Astrocyte of the spinal cord (primary cell): ENCODE measurements around the gene PER2.

Experiments
- DNase-seq: peaks from one replicate; pipeline ENCODE4 v3.0.0; 2011; ENCODE audit warnings: low read depth, low spot score
- H3K4me3 ChIP-seq: 2 replicates; pipeline ENCODE4 v1.5.1; 2011; ENCODE audit warnings: low read depth, mild to moderate bottlenecking, low read length, moderate library complexity
- in situ Hi-C: cut with HindIII; loops from 2 replicates; pipeline ENCODE4 v1.10.0; 2017; ENCODE audit warnings: low sequenced_read_pairs
- TF ChIP-seq, protein P1 (sequence below): IDR thresholded peaks from 2 replicates; pipeline ENCODE4 v1.5.1; 2012; ENCODE audit warnings: low read depth, mild to moderate bottlenecking, low read length, inconsistent platforms

The PER2 gene

DNA sequence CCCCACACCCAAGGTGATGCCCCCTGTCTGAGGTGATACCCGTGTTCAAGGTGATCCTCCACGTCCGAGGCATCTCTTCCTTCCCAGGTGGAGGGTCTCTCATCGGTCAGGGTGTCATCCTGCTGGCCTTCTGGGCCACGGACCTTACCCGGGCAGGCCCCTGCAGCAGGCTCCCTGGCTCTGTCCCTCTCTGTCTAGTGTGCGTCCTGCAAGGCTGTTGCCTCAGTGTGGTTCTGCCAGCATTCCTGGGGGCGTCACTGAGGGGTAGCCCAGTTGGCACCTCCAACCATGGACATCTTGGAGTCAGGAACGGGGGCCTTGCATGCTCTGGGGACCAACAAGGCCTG, 5.6 kb upstream of the PER2 start:
- TF ChIP-seq, protein P1, sequence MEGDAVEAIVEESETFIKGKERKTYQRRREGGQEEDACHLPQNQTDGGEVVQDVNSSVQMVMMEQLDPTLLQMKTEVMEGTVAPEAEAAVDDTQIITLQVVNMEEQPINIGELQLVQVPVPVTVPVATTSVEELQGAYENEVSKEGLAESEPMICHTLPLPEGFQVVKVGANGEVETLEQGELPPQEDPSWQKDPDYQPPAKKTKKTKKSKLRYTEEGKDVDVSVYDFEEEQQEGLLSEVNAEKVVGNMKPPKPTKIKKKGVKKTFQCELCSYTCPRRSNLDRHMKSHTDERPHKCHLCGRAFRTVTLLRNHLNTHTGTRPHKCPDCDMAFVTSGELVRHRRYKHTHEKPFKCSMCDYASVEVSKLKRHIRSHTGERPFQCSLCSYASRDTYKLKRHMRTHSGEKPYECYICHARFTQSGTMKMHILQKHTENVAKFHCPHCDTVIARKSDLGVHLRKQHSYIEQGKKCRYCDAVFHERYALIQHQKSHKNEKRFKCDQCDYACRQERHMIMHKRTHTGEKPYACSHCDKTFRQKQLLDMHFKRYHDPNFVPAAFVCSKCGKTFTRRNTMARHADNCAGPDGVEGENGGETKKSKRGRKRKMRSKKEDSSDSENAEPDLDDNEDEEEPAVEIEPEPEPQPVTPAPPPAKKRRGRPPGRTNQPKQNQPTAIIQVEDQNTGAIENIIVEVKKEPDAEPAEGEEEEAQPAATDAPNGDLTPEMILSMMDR, result no peak

DNA sequence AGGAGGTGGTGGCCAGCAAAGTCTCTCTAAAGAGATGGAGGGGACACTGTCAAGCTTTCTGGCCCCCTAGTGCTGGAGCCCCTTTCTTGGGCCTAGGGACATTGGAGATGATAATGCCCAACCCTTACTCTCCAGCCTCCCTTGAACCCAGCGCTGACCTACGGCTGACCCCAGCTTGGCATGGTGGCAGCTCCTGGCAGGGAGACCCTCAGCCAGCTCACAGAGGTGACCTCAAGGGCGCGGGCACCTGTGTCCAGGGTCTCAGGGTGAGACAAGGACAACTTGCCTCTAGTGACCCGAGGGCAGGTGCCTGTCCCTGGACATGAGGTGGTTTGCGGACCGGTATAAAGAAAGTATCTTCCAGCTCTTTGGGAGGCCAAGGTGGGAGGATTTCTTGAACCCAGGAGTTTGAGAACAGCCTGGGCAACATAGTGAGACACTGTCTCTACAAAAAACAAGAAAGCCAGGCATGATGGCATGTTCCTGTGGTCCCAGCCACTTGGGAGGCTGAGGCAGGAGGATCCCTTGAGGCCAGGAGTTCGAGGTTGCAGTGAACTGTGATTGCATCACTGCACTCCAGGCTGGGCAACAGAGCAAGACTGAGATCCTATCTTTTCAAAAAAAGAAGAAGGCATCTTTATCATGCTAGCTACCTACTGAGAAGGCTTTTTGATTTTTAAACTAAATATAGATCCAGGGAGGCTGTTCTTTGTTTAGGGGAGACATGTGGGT, 3.3 kb upstream of the PER2 start:
- no peak for DNase-seq
- H3K4me3 ChIP-seq, result no peak overlapping the region
- TF ChIP-seq, protein P1, result no peak
- in situ Hi-C loops, result no loop called here

More for the DNA sequence above, 5.6 kb upstream of the PER2 start:
- in situ Hi-C loops, result no loop called here
- no peak overlapping the region for H3K4me3 ChIP-seq
- DNase-seq, result no peak

DNA sequence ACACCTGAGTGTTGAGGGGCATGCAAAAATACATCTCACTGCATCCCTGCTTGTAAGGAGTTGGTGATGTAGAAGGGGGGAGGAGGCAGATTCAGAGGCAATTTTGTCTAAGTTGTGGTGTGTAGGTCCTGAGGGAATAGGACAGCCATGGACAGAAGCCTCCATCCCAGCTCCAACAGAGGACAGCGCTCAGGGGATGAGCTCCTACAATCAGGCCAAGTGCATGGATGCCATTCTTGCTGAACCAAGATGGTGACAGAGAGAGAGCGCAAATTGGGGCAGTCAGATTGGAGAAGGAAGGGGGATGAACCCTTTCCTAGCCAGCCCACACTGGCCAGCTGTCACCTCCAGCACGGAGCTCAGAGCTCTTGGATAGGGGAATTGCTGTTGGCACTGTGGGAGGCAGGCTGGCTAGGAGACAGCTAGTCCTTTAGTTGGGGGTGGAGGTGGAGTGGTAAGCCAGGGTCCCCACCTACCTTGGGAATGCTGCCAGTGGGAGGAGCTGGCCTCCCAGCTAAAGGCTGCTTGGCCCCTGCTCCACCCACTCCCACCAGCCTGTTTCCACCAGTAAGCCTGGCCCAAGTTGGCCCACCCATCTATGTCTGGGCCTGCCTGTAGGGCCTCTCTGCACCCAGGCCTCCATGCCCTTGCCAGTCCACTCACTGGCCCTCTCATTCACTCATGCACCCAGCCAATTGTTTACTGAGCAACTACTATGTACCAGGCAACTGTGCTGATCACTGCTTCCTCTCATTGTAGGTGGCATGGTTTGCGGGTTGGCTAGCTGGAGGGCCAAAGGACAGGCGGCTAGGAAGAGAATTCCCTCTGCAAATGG, 2.5 kb upstream of the PER2 start:
- in situ Hi-C loops, result no loop called here
- TF ChIP-seq, protein P1, result no peak
- DNase-seq, result no peak
- H3K4me3 ChIP-seq, result no peak overlapping the region

DNA sequence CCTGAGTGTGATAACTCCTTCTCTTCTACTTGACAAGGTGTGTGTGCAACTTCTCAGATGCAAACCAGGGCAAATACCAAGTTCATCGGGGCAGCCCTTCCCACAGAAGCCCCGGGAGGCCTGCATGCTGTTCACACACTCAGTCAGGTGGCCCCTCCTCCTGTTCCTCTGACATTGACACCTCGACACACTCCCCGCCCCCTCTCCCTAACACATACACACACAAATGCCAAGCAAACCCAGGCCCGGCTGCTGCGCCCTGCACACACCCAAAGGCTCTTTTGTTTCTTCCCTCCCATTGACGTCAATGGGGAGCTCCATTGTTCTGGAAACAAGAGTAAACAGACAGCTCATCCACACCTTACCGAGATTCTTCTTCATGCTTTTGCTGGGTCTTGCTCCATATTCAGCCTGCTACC, 1.7 kb upstream of the PER2 start:
- peak; percentile 43 for DNase-seq
- TF ChIP-seq, protein P1, result no peak
- no peak overlapping the region for H3K4me3 ChIP-seq
- in situ Hi-C loops, result no loop called here

DNA sequence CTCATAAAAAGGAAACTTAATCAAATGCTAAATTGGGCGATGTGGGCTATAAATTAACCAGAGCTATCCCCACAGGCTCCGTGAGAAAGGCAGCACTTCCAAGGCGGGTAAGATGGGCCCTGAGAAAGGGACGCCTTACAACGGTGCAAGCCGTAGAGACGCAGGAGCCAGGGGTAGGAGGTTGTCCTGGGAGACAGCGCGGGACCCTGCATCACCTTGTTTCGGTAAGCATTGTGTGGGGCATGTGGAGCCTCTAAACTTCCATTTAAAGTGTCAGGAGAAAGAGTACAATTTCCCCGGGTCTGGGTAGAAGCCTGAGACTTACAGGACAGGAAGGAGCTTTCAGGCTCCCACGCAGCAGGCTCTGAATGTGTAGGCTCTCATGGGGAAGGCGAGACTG, 1.2 kb upstream of the PER2 start:
- in situ Hi-C loops, result no loop called here
- TF ChIP-seq, protein P1, result no peak
- H3K4me3 ChIP-seq, result peak overlapping the region; percentile 72
- no peak for DNase-seq

DNA sequence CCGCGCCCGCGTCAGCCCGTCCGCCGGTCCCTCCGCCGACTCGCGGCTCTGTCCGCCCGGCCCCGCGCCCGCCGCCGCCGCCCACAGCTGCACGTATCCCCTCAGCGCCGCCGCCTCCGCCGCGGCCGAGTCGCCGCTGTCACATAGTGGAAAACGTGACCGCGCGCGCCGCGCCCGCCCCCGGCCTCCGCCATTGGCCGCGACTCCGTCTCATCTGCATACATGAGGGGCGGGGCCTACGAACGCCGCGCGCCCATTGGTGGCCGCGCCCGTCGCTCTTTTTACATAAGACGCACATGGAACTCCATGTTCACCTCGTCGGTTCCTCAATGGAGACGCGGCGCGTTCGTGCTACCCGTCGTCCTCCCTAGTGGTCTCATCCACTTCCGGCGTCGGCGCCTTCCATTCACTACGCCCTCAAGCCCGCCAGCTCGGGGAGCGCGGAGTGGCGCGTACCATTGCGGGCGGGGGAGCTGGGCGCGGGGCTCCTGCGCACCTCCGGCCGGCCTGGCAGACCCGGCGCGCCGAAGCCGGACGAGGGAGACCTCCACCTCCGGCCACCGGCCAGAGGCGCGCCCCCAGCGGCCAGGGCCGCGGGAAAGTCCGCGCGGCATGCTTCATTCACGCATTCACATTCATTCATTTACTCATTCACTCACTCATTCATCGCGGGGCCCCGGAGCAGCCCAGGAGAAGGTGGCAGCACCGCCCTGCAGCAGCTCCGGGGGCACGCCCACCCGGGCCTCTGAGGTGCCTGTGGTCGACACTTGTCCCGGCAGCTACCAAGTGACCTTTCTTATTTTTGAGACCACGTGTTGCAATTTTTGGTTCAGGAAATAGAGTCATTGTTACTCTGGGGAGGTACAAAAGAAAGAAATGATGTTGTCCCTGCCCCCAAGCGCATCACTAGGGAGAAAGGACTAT, 502 bp upstream of the PER2 start:
- H3K4me3 ChIP-seq, result peak overlapping the region; percentile 72
- TF ChIP-seq, protein P1, result peak; percentile 38
- DNase-seq, result peak; percentile 100
- in situ Hi-C loops, result no loop called here
